Endothelial cell (in vitro differentiated cells): ENCODE measurements around the gene EPS8. TPM values are rescaled to one million over a fixed set of nuclear protein-coding genes. Genes with fewer than 3 reads are reported as not detected.

ENCODE experiments used
- DNase-seq: peaks from one replicate; pipeline ENCODE4 v3.0.0; 2021; ENCODE audit warnings: low spot score
- H3K27ac Mint-ChIP-seq: one replicate; pipeline ENCODE4 v1.8.0; 2021; ENCODE audit warnings: mixed read lengths, inconsistent platforms; ENCODE audit not compliant: unreplicated experiment
- H3K27me3 Mint-ChIP-seq: one replicate; pipeline ENCODE4 v1.8.0; 2021; ENCODE audit warnings: mild to moderate bottlenecking, moderate library complexity, mixed read lengths, inconsistent platforms; ENCODE audit not compliant: unreplicated experiment
- H3K36me3 Mint-ChIP-seq: one replicate; pipeline ENCODE4 v1.8.0; 2021; ENCODE audit warnings: mild to moderate bottlenecking, low read depth, mixed read lengths, inconsistent platforms; ENCODE audit not compliant: unreplicated experiment
- H3K4me1 Mint-ChIP-seq: one replicate; pipeline ENCODE4 v1.8.0; 2021; ENCODE audit warnings: mild to moderate bottlenecking, mixed read lengths, inconsistent platforms; ENCODE audit not compliant: unreplicated experiment
- H3K4me3 Mint-ChIP-seq: one replicate; pipeline ENCODE4 v1.8.0; 2021; ENCODE audit warnings: mild to moderate bottlenecking, mixed read lengths, inconsistent platforms; ENCODE audit not compliant: unreplicated experiment
- H3K9me3 Mint-ChIP-seq: one replicate; pipeline ENCODE4 v1.8.0; 2021; ENCODE audit warnings: mixed read lengths, inconsistent platforms; ENCODE audit not compliant: unreplicated experiment
- CTCF ChIP-seq: fragments of 200-600 bp; sonication (generic); IDR thresholded peaks from one replicate; pipeline ENCODE4 v1.5.0; 2021; ENCODE audit warnings: antibody characterized with exemption; ENCODE audit not compliant: unreplicated experiment
- total RNA-seq: library from RNA; stranded (reverse); fragmentation: NEBNext Ultra II Directional; extraction: Animal tissue kit (Norgen Biotek cat#: 25700); gene quantifications from one replicate; pipeline ENCODE4 v1.2.1, GENCODE V29; 2021; ENCODE audit not compliant: unreplicated experiment

EPS8 gene
- total RNA-seq, 1 donor from 2014 or later: 2.7 TPM

GRCh38 chr12:15794196-15794595, 5.0 kb upstream of the EPS8 start:
- Mint-ChIP-seq H3K4me1 (peaks cover 18% of the 10 kb centered on the region), H3K36me3 (no peaks in the 10 kb centered on the region), H3K4me3 (no peak overlapping the region), H3K27ac (no peak overlapping the region), H3K9me3 (no peaks in the 10 kb centered on the region), H3K27me3 (peaks cover 6% of the 10 kb centered on the region)
- no peak for TF ChIP-seq CTCF
- no peak for DNase-seq

- DNase-seq: peak; percentile 24
- Mint-ChIP-seq H3K9me3 (no peaks in the 10 kb centered on the region), H3K27ac (peak overlapping the region; percentile 14), H3K4me1 (peaks cover 13% of the 10 kb centered on the region), H3K27me3 (peaks cover 6% of the 10 kb centered on the region), H3K36me3 (no peaks in the 10 kb centered on the region), H3K4me3 (peak overlapping the region; percentile 91)
- no peak for TF ChIP-seq CTCF
Measured at GRCh38 chr12:15788233-15789219, 662 bp downstream of the EPS8 start.

GRCh38 chr12:15787778-15788177, 1.4 kb downstream of the EPS8 start:
- Mint-ChIP-seq H3K27me3 (peaks cover 6% of the 10 kb centered on the region), H3K4me3 (peak overlapping the region; percentile 91), H3K36me3 (no peaks in the 10 kb centered on the region), H3K9me3 (no peaks in the 10 kb centered on the region), H3K27ac (no peak overlapping the region), H3K4me1 (peaks cover 13% of the 10 kb centered on the region)
- TF ChIP-seq CTCF: no peak
- no peak for DNase-seq

DNA sequence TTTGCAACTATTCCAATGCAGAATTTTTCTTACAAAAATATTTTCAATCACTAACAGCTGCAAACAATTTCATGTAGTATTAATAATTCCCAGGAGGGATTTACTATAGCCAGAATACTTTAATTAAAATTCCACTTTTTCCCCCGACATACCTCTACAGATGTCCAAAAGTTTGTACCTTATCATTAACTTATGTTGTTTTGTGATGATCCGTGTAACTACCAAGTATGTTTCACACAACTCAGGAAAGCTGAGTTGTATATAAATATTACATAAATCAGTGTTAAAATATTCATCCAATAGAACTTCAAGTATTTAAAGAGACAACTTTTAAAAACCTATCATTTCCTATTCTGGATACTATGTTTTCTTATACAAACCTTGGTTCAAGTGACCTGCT, 2.4 kb downstream of the EPS8 start:
- no peak overlapping the region for H3K27ac Mint-ChIP-seq
- H3K4me3 Mint-ChIP-seq: no peak overlapping the region

More for the DNA sequence above, 2.4 kb downstream of the EPS8 start:
- no peak for TF ChIP-seq CTCF
- no peak for DNase-seq
- Mint-ChIP-seq H3K9me3 (no peaks in the 10 kb centered on the region), H3K4me1 (peaks cover 13% of the 10 kb centered on the region), H3K27me3 (peaks cover 6% of the 10 kb centered on the region), H3K36me3 (no peaks in the 10 kb centered on the region)
